Lung (tissue), 12 donors: Measurements from ENCODE around the gene MBNL1. TPM values are rescaled to one million over a fixed set of nuclear protein-coding genes. Genes with fewer than 3 reads are reported as not detected.

Experiments
- ATAC-seq: fragments of 200-7000 bp; cut with Tn5 transposase; one replicate; pipeline ENCODE4 v1.9.1; 2020; ENCODE audit warnings: moderate number of reproducible peaks; ENCODE audit not compliant: insufficient read depth, low FRiP score
- DNase-seq, 3 donors: peaks; one replicate each; pipeline ENCODE4 v3.0.0-alpha.2; 2013 to 2017
- H3K27ac ChIP-seq, 2 donors: one replicate each; pipeline ENCODE4 v1.5.1; 2013; ENCODE audit warnings: mild to moderate bottlenecking in 2 of 2, moderate library complexity in 2 of 2, control low read depth in 1 of 2, inconsistent platforms in 1 of 2, low read depth in 1 of 2, low read length in 1 of 2
- H3K27me3 ChIP-seq, 3 donors: one replicate each; pipeline ENCODE4 v1.5.1; 2013; ENCODE audit warnings: low read length in 2 of 3; ENCODE audit not compliant: control insufficient read depth in 3 of 3, insufficient read depth in 3 of 3
- H3K36me3 ChIP-seq, 4 donors: one replicate each; pipeline ENCODE4 v1.5.1; 2013; ENCODE audit warnings: low read length in 4 of 4, mild to moderate bottlenecking in 1 of 4, moderate library complexity in 1 of 4; ENCODE audit not compliant: control insufficient read depth in 4 of 4, insufficient read depth in 4 of 4
- H3K4me1 ChIP-seq, 5 donors: one replicate each; pipeline ENCODE4 v1.5.1; 2013; ENCODE audit warnings: low read length in 5 of 5, mild to moderate bottlenecking in 2 of 5, moderate library complexity in 1 of 5; ENCODE audit not compliant: control insufficient read depth in 5 of 5, insufficient read depth in 5 of 5
- H3K4me3 ChIP-seq: one replicate; pipeline ENCODE4 v1.5.1; 2013; ENCODE audit warnings: mild to moderate bottlenecking, control low read depth, moderate library complexity
- H3K9ac ChIP-seq, 2 donors: one replicate each; pipeline ENCODE4 v1.5.1; 2013; ENCODE audit warnings: low read length in 2 of 2, control low read depth in 1 of 2; ENCODE audit not compliant: insufficient read depth in 1 of 2
- H3K9me3 ChIP-seq, 4 donors: one replicate each; pipeline ENCODE4 v1.5.1; 2013; ENCODE audit warnings: low read length in 3 of 4, mild to moderate bottlenecking in 1 of 4, moderate library complexity in 1 of 4; ENCODE audit not compliant: control insufficient read depth in 4 of 4, insufficient read depth in 3 of 4
- CTCF ChIP-seq: IDR thresholded peaks from 2 replicates; pipeline ENCODE4 v1.5.1; 2012; ENCODE audit warnings: mild to moderate bottlenecking; ENCODE audit errors: control extremely low read depth, extremely low read depth
- WGBS, 2 donors: extraction: QIAGEN DNeasy Blood & Tissue Kit; methylation state at CpG; one replicate each; pipeline ENCODE4 v1.1.7; 2013; 5-methylcytosine and 5-hydroxymethylcytosine counted together
- polyA plus RNA-seq, 2 donors: library from polyadenylated mRNA; stranded (reverse); fragments of 200-250 nt; gene quantifications; one replicate each; pipeline ENCODE4 v1.2.1, GENCODE V29; 2013
- total RNA-seq, 2 donors: library from RNA; depleted of rRNA in 1 of 2; stranded (reverse); fragments of >200 nt in 1 of 2; gene quantifications; one replicate each; pipeline ENCODE4 v1.2.1, GENCODE V29; 2014 to 2021
- donor health status: control.
- donor health status: control.
- donor health status: Bipolar disorder and iron deficiency.
- donor health status: healthy.
- donor health status: DM: yes; HTN: yes; CAD: no.

Gene MBNL1
- total and polyA plus RNA-seq, 4 donors, result 55.3 to 266 (median 165) TPM

GRCh38 chr3:152296382-152296781 lies 27.7 kb downstream of the MBNL1 start:
- 79 to 82% methylated on average over 3 of the region's 3 CpGs for WGBS, 2 donors
- Histone ChIP-seq H3K4me1 (peaks cover 6 to 43% (median 23%) of the 10 kb centered on the region in 5 donors), H3K27ac (no peak overlapping the region)

GRCh38 chr3:152296971-152297370 lies 28.2 kb downstream of the MBNL1 start:
- Histone ChIP-seq H3K4me1 (peaks cover 4 to 47% (median 25%) of the 10 kb centered on the region in 5 donors), H3K9ac (no peak overlapping the region), H3K36me3 (peaks cover 0 to 9% (median 1%) of the 10 kb centered on the region in 4 donors)

More at GRCh38 chr3:152296382-152296781, 27.7 kb downstream of the MBNL1 start:
- no peak for TF ChIP-seq CTCF
- Histone ChIP-seq H3K9me3 (no peaks in the 10 kb centered on the region), H3K36me3 (peaks cover 0 to 9% (median 1%) of the 10 kb centered on the region in 4 donors), H3K27me3 (no peaks in the 10 kb centered on the region), H3K4me3 (no peak overlapping the region), H3K9ac (no peak overlapping the region)
- DNase-seq (no peak), ATAC-seq (no peak)

GRCh38 chr3:152298393-152299248 lies 29.9 kb downstream of the MBNL1 start:
- Histone ChIP-seq H3K36me3 (peaks cover 0 to 9% (median 1%) of the 10 kb centered on the region in 4 donors), H3K4me3 (no peak overlapping the region), H3K27me3 (no peaks in the 10 kb centered on the region), H3K9me3 (no peaks in the 10 kb centered on the region), H3K4me1 (peaks cover 4 to 50% (median 21%) of the 10 kb centered on the region in 5 donors), H3K27ac (peak overlapping the region; percentile 85 to 96), H3K9ac (peak overlapping the region in 1 of 2 donors; percentile 62)
- ATAC-seq, result peak; percentile 60
- TF ChIP-seq CTCF, result no peak
- peak; percentile 92 to 100 (median 99) for DNase-seq
- WGBS, 2 donors, result 5 to 13% methylated on average over 14 of the region's 14 CpGs

More at GRCh38 chr3:152296971-152297370, 28.2 kb downstream of the MBNL1 start:
- Histone ChIP-seq H3K27ac (no peak overlapping the region), H3K27me3 (no peaks in the 10 kb centered on the region), H3K9me3 (no peaks in the 10 kb centered on the region), H3K4me3 (no peak overlapping the region)
- DNase-seq (no peak), ATAC-seq (no peak)
- TF ChIP-seq CTCF, result no peak
- 60 to 75% methylated on average over 1 of the region's 1 CpG for WGBS, 2 donors
